HepG2 (cell line): ENCODE results near the gene CDH13. TPM values are rescaled to one million over a fixed set of nuclear protein-coding genes. Genes with fewer than 3 reads are reported as not detected.

Experiments used
- ATAC-seq: fragments of 200-7000 bp; cut with Tn5 transposase; 3 replicates; pipeline ENCODE4 v1.9.1; 2020; ENCODE audit warnings: mild to moderate bottlenecking, moderate library complexity
- BruUV-seq: library from RNA; stranded (reverse); fragments of 400-500 nt; replicated peaks from 2 replicates; lab custom pipeline; 2021; lab: Mats Ljungman, UMichigan
- CTCF ChIA-PET: fragments of 300-600 bp; formaldehyde crosslinking; extraction: SDS; loops from one replicate; lab custom pipeline; 2021; ENCODE audit warnings: low total read pairs, inconsistent platforms, low intra/inter-chr PET ratio; lab: Yijun Ruan, JAX
- POLR2A ChIA-PET: fragments of 350-600 bp; sonication (Branson Sonifier 250); formaldehyde crosslinking; loops from one replicate; lab custom pipeline; 2020; ENCODE audit warnings: antibody characterized with exemption, inconsistent platforms; lab: Yijun Ruan, JAX
- DNase-seq: peaks from one replicate; pipeline ENCODE4 v3.0.0-alpha.2; 2015; ENCODE audit warnings: low spot score
- FAIRE-seq: peaks from 3 replicates; lab custom pipeline; 2011; peaks lifted over from hg19 to GRCh38; lab: Jason Lieb, UNC
- H2AFZ ChIP-seq: one replicate; pipeline ENCODE4 v1.6.1; 2011; ENCODE audit warnings: low read length, inconsistent platforms
- H3K27ac ChIP-seq: fragments of 300-600 bp; 3 replicates; pipeline ENCODE4 v1.8.0; 2011; ENCODE audit warnings: mixed run types, mild to moderate bottlenecking, mixed read lengths, low read length, inconsistent platforms; ENCODE audit not compliant: insufficient read depth; ENCODE audit errors: extremely low read length
- H3K27me3 ChIP-seq, 2 experiments: fragments of 200-600 bp in 1 of 2; 2 replicates in 1 of 2; 3 replicates in 1 of 2; pipeline versions ENCODE4 v1.6.0 to v1.8.0; 2011; ENCODE audit warnings: low read length in 2 of 2, mild to moderate bottlenecking in 2 of 2, moderate library complexity in 2 of 2, inconsistent platforms in 1 of 2; ENCODE audit not compliant: insufficient read depth in 2 of 2, control insufficient read depth in 1 of 2
- H3K36me3 ChIP-seq, 2 experiments: fragments of 200-600 bp in 1 of 2; replicated peaks in 1 of 2; 2 replicates in 1 of 2; 3 replicates in 1 of 2; pipeline versions ENCODE4 v1.5.1 to v1.8.0; 2011; ENCODE audit warnings: low read length in 2 of 2, inconsistent platforms in 1 of 2; ENCODE audit not compliant: insufficient read depth in 2 of 2, control insufficient read depth in 1 of 2
- H3K4me1 ChIP-seq: 2 replicates; pipeline ENCODE4 v1.5.1; 2012; ENCODE audit warnings: low read length, inconsistent platforms; ENCODE audit not compliant: insufficient read depth
- H3K4me2 ChIP-seq: 2 replicates; pipeline ENCODE4 v1.6.0; 2011; ENCODE audit warnings: low read depth, low read length, inconsistent platforms
- H3K4me3 ChIP-seq, 3 experiments: fragments of 200-600 bp in 1 of 3; sonication (generic), shearing (Covaris generic) in 1 of 3; replicated peaks in 1 of 3; 2 replicates each; pipeline ENCODE4 v1.5.1; 2011 to 2016; ENCODE audit warnings: low read length in 3 of 3, inconsistent platforms in 2 of 3, low read depth in 2 of 3, mild to moderate bottlenecking in 2 of 3, control low read depth in 1 of 3, mixed read lengths in 1 of 3; ENCODE audit not compliant: insufficient read depth in 1 of 3
- H3K79me2 ChIP-seq: one replicate; pipeline ENCODE4 v1.6.1; 2011; ENCODE audit warnings: low read length, inconsistent platforms; ENCODE audit not compliant: insufficient read depth
- H3K9ac ChIP-seq: 2 replicates; pipeline ENCODE4 v1.6.0; 2011; ENCODE audit warnings: mild to moderate bottlenecking, low read depth, low read length, inconsistent platforms; ENCODE audit not compliant: insufficient read depth
- H3K9me3 ChIP-seq: 2 replicates; pipeline ENCODE4 v1.5.1; 2012; ENCODE audit warnings: mild to moderate bottlenecking, low read length
- H4K20me1 ChIP-seq: 2 replicates; pipeline ENCODE4 v1.6.0; 2011; ENCODE audit warnings: inconsistent platforms, mild to moderate bottlenecking, low read length, moderate library complexity; ENCODE audit not compliant: insufficient read depth
- FOSL2 ChIP-seq: sonication (generic); formaldehyde crosslinking; IDR thresholded peaks from 2 replicates; pipeline ENCODE4 v1.4.0; 2020; ENCODE audit warnings: missing genetic modification reagents
- GTF3A ChIP-seq: sonication (generic); formaldehyde crosslinking; conservative IDR thresholded peaks from 2 replicates; pipeline ENCODE4 v1.4.0; 2020; ENCODE audit warnings: mild to moderate bottlenecking, missing genetic modification reagents
- HOXA7 ChIP-seq: sonication (generic); formaldehyde crosslinking; IDR thresholded peaks from 2 replicates; pipeline ENCODE4 v1.8.1; 2022; ENCODE audit warnings: mild to moderate bottlenecking, missing genetic modification reagents, moderate library complexity
- MXI1 ChIP-seq: IDR thresholded peaks from 3 replicates; pipeline ENCODE4 v1.6.1; 2012; ENCODE audit warnings: low read depth, low read length, inconsistent platforms, borderline replicate concordance
- PCBP1 ChIP-seq: fragments of 200-400 bp; formaldehyde crosslinking; IDR thresholded peaks from 2 replicates; pipeline ENCODE4 v1.6.1; 2017; ENCODE audit warnings: mild to moderate bottlenecking, low read depth, low read length, borderline replicate concordance
- RNF2 ChIP-seq: fragments of 450-650 bp; conservative IDR thresholded peaks from 2 replicates; pipeline ENCODE4 v1.6.1; 2016; ENCODE audit warnings: low read depth
- ZBTB3 ChIP-seq: sonication (generic); formaldehyde crosslinking; IDR thresholded peaks from 2 replicates; pipeline ENCODE4 v1.4.0; 2020; ENCODE audit warnings: low read depth, mild to moderate bottlenecking, moderate library complexity, missing genetic modification reagents, borderline replicate concordance
- ZFP36L2 ChIP-seq: sonication (generic); formaldehyde crosslinking; IDR thresholded peaks from 2 replicates; pipeline ENCODE4 v1.4.0; 2020; ENCODE audit warnings: missing genetic modification reagents
- ZNF121 ChIP-seq: sonication (generic); formaldehyde crosslinking; IDR thresholded peaks from 2 replicates; pipeline ENCODE4 v1.5.0; 2020; ENCODE audit warnings: mild to moderate bottlenecking, missing genetic modification reagents
- ZNF564 ChIP-seq: sonication (generic); formaldehyde crosslinking; IDR thresholded peaks from 2 replicates; pipeline ENCODE4 v1.8.1; 2023; ENCODE audit warnings: mild to moderate bottlenecking, missing genetic modification reagents
- ZNF7 ChIP-seq: IDR thresholded peaks from 2 replicates; pipeline ENCODE4 v1.6.1; 2016; ENCODE audit warnings: missing biosample characterization, missing genetic modification reagents
- ZNF839 ChIP-seq: sonication (generic); formaldehyde crosslinking; IDR thresholded peaks from 2 replicates; pipeline ENCODE4 v1.4.0; 2020; ENCODE audit warnings: missing genetic modification reagents, mild to moderate bottlenecking, borderline replicate concordance
- WGBS: methylation state at CpG from one replicate; pipeline ENCODE4 v1.1.6; 2017; ENCODE audit warnings: low lambda C conversion rate; 5-methylcytosine and 5-hydroxymethylcytosine counted together
- in situ Hi-C: cut with HindIII; loops from 2 replicates; pipeline ENCODE4 v1.10.0; 2017; ENCODE audit warnings: low pct_unique_long_range_greater_than_20kb; ENCODE audit not compliant: extremely low pct_ligation_motif_present
- intact Hi-C: fragments of 100-400 bp; cut with micrococcal nuclease; formaldehyde crosslinking; loops from one replicate; pipeline ENCODE4 v1.10.0; 2022; ENCODE audit not compliant: unreplicated experiment
- polyA plus RNA-seq, 8 experiments: library from polyadenylated mRNA; depleted of rRNA in 3 of 8; stranded (reverse) in 7 of 8; unstranded in 1 of 8; fragments of >200 nt; fragmentation: Illumina TruSeq in 4 of 8; extraction: Trizol in 4 of 8; gene quantifications; 2 replicates each; pipeline versions ENCODE4 v1.2.1 to v1.2.3, GENCODE V29; 2011 to 2016; ENCODE audit warnings: low read depth in 4 of 8, missing spikeins in 1 of 8, mixed read lengths in 1 of 8; ENCODE audit not compliant: insufficient read depth in 1 of 8
- total RNA-seq, 5 experiments: library from RNA; depleted of rRNA; stranded (reverse); fragments of >200 nt; fragmentation: Illumina TruSeq; extraction: Trizol; gene quantifications; 2 replicates each; pipeline ENCODE4 v1.2.3, GENCODE V29; 2016; ENCODE audit warnings: low read depth in 1 of 5
- TF ChIP-seq, protein P1 (sequence below): sonication (generic); IDR thresholded peaks from 2 replicates; pipeline ENCODE4 v1.6.1; 2016; ENCODE audit warnings: low read depth, borderline replicate concordance
- TF ChIP-seq, protein P2 (sequence below): sonication (generic); formaldehyde crosslinking; IDR thresholded peaks from 2 replicates; pipeline ENCODE4 v1.4.0; 2020; ENCODE audit warnings: missing genetic modification reagents
- TF ChIP-seq, protein P3 (sequence below): sonication (generic); formaldehyde crosslinking; IDR thresholded peaks from 2 replicates; pipeline ENCODE4 v1.9.0; 2021; ENCODE audit warnings: missing genetic modification reagents, borderline replicate concordance

Gene CDH13
- total and polyA plus RNA-seq, 2 of the 13 experiments (the other 11 are each of a cell fraction or from before 2014, with no cell fraction given), result not detected

DNA sequence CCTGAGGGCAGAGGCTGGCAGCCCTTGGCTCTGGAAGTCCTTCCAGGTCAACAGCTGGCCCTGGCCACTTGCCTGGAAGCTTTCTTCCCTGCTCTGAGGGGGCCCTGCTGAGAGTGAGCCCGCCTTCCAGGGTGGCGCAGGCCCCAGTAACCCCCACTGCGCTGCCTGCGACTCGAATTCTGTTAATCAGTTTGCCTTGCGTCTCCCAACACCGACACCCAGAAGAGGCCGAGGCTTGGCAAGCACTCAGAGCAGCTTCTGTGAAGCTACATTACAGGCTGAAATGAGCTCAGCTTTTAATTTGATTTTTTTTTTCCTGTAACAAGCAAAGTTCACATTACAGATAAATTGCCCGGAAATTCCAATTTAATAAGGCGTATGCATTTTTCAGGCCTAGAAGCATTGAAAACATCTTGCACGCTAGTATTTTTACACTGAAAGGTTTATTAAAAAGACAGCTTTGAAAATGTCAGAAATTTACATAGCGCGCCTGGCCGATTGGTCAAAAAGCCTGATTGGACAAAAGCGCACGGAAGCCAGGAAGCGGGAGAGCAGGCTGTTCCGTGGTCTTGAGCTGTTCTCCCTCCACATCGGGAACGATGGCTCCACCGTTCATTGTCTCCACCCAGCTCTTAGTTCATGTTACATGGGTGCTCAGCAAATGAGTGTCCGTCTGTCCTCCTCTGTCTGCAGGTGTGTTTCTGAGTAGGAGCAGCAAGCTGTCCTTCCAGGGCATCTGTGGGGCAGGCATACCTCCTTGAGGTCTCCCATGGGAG is 1115.5 kb downstream of the CDH13 start:
- CTCF ChIA-PET, result no interaction called here
- TF ChIP-seq FOSL2 (CRISPR knock-in tag) (no peak), ZNF839 (no peak), ZNF564 (CRISPR knock-in tag) (no peak), ZNF121 (CRISPR knock-in tag) (no peak), RNF2 (no peak), ZFP36L2 (CRISPR knock-in tag) (no peak), ZNF7 (CRISPR knock-in tag) (no peak), MXI1 (no peak), GTF3A (CRISPR knock-in tag) (no peak), HOXA7 (CRISPR knock-in tag) (no peak), ZBTB3 (CRISPR knock-in tag) (no peak), PCBP1 (no peak)
- TF ChIP-seq, protein P1, sequence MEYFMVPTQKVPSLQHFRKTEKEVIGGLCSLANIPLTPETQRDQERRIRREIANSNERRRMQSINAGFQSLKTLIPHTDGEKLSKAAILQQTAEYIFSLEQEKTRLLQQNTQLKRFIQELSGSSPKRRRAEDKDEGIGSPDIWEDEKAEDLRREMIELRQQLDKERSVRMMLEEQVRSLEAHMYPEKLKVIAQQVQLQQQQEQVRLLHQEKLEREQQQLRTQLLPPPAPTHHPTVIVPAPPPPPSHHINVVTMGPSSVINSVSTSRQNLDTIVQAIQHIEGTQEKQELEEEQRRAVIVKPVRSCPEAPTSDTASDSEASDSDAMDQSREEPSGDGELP, result no peak
- TF ChIP-seq, protein P2, sequence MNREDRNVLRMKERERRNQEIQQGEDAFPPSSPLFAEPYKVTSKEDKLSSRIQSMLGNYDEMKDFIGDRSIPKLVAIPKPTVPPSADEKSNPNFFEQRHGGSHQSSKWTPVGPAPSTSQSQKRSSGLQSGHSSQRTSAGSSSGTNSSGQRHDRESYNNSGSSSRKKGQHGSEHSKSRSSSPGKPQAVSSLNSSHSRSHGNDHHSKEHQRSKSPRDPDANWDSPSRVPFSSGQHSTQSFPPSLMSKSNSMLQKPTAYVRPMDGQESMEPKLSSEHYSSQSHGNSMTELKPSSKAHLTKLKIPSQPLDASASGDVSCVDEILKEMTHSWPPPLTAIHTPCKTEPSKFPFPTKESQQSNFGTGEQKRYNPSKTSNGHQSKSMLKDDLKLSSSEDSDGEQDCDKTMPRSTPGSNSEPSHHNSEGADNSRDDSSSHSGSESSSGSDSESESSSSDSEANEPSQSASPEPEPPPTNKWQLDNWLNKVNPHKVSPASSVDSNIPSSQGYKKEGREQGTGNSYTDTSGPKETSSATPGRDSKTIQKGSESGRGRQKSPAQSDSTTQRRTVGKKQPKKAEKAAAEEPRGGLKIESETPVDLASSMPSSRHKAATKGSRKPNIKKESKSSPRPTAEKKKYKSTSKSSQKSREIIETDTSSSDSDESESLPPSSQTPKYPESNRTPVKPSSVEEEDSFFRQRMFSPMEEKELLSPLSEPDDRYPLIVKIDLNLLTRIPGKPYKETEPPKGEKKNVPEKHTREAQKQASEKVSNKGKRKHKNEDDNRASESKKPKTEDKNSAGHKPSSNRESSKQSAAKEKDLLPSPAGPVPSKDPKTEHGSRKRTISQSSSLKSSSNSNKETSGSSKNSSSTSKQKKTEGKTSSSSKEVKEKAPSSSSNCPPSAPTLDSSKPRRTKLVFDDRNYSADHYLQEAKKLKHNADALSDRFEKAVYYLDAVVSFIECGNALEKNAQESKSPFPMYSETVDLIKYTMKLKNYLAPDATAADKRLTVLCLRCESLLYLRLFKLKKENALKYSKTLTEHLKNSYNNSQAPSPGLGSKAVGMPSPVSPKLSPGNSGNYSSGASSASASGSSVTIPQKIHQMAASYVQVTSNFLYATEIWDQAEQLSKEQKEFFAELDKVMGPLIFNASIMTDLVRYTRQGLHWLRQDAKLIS, result no peak
- TF ChIP-seq, protein P3, sequence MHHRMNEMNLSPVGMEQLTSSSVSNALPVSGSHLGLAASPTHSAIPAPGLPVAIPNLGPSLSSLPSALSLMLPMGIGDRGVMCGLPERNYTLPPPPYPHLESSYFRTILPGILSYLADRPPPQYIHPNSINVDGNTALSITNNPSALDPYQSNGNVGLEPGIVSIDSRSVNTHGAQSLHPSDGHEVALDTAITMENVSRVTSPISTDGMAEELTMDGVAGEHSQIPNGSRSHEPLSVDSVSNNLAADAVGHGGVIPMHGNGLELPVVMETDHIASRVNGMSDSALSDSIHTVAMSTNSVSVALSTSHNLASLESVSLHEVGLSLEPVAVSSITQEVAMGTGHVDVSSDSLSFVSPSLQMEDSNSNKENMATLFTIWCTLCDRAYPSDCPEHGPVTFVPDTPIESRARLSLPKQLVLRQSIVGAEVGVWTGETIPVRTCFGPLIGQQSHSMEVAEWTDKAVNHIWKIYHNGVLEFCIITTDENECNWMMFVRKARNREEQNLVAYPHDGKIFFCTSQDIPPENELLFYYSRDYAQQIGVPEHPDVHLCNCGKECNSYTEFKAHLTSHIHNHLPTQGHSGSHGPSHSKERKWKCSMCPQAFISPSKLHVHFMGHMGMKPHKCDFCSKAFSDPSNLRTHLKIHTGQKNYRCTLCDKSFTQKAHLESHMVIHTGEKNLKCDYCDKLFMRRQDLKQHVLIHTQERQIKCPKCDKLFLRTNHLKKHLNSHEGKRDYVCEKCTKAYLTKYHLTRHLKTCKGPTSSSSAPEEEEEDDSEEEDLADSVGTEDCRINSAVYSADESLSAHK (CRISPR knock-in tag), result no peak
- Histone ChIP-seq H3K79me2 (no peaks in the 10 kb centered on the region), H3K27me3 (peaks cover 1 to 21% of the 10 kb centered on the region in 2 experiments; a peak in 2 of 5 replicates), H3K27ac (no peak overlapping the region), H3K4me2 (no peak overlapping the region), H3K4me3 (no peak overlapping the region), H2AFZ (no peak overlapping the region), H3K9me3 (no peaks in the 10 kb centered on the region), H3K4me1 (no peaks in the 10 kb centered on the region), H3K36me3 (no peaks in the 10 kb centered on the region), H3K9ac (no peak overlapping the region), H4K20me1 (no peaks in the 10 kb centered on the region)
- in situ Hi-C loops (no loop called here), intact Hi-C loops (no loop called here)
- POLR2A ChIA-PET, result no interaction called here
- 77% methylated on average over 18 of the region's 22 CpGs for WGBS
- no TSS peak for BruUV-seq
- DNase-seq (no peak), ATAC-seq (no peak), FAIRE-seq (no peak)
